ENCODE data around the gene WDR59. TPM values are rescaled to one million over a fixed set of nuclear protein-coding genes. Genes with fewer than 3 reads are reported as not detected.
A peak's percentile ranks its signal among the peaks of the same experiment; 100 is the strongest.

Gene WDR59
- polyA plus RNA-seq, 3 donors: 6.7 to 44.4 (median 7.8) TPM

- Histone ChIP-seq H3K79me2 (ENCODE audit: insufficient read depth, low read length) (peaks cover 50% of the 10 kb centered on the region), H2AFZ (ENCODE audit: insufficient read depth, low read depth, low read length, poor library complexity, severe bottlenecking) (peak overlapping the region; percentile 80), H3K27me3 (ENCODE audit: control insufficient read depth in 2 of 2, insufficient read depth in 2 of 2, low read length in 2 of 2) (peaks cover 0 to 8% of the 10 kb centered on the region in 2 donors), H3K4me3 (replicated peaks in 1 of 3; ENCODE audit: low read depth in 2 of 3, low read length in 3 of 3) (peak overlapping the region; percentile 67 to 91 (median 85)), H3K9me3 (replicated peaks in 1 of 2; ENCODE audit: control insufficient read depth in 1 of 2, insufficient read depth in 1 of 2, low read length in 2 of 2) (no peaks in the 10 kb centered on the region), H3K9ac (ENCODE audit: insufficient read depth, low read length, poor library complexity, severe bottlenecking) (peak overlapping the region; percentile 69), H3K4me2 (replicated peaks; ENCODE audit: extremely low read depth, low read length, poor library complexity, severe bottlenecking) (peak overlapping the region; percentile 98), H3K36me3 (replicated peaks in 1 of 2; ENCODE audit: control insufficient read depth in 1 of 2, insufficient read depth in 2 of 2, low read length in 2 of 2) (no peaks in the 10 kb centered on the region), H4K20me1 (ENCODE audit: insufficient read depth, low read length) (peaks cover 27% of the 10 kb centered on the region), H3K4me1 (ENCODE audit: control insufficient read depth in 1 of 2, insufficient read depth in 2 of 2, low read length in 2 of 2) (peaks cover 25 to 44% of the 10 kb centered on the region in 2 donors), H3K27ac (ENCODE audit: low read depth in 1 of 2, low read length in 2 of 2) (no peak overlapping the region)
- under 1% methylated on average over 36 of the region's 44 CpGs for WGBS (ENCODE audit: insufficient coverage)
- Mint-ChIP-seq H3K36me3 (peaks cover 13 to 15% of the 10 kb centered on the region in 2 donors), H3K27ac (peak overlapping the region in 5 of 7 donors; percentile 6 to 76 (median 73)), H3K27me3 (ENCODE audit: low read depth in 3 of 3) (peaks cover 11 to 19% (median 14%) of the 10 kb centered on the region in 3 donors), H3K4me1 (peaks cover 35% of the 10 kb centered on the region), H3K4me3 (peak overlapping the region; percentile 88 to 91), H3K9me3 (peaks cover 0 to 2% (median 0%) of the 10 kb centered on the region in 7 donors)
- intact Hi-C loops (cut with micrococcal nuclease): loop anchor here (2.0 to 5.0 kb wide), 2 partner anchors 112 to 113 kb away; no protein-coding TSS in a partner anchor
- no peak for TF ChIP-seq CTCF (IDR thresholded peaks at IDR 0.05)
- DNase-seq: no peak
These were observed 14.3 kb upstream of the WDR59 start for GRCh38 chr16:74999219-74999608.

GRCh38 chr16:74998481-74999218, 13.7 kb upstream of the WDR59 start, which contains the start of gene ZNRF1:
TSS of gene ZNRF1 (plus strand) at chr16:74999024. CDS start at chr16:74999672, 648 bp downstream.
- Histone ChIP-seq H3K4me3 (replicated peaks in 1 of 3; ENCODE audit: low read depth in 2 of 3, low read length in 3 of 3) (peak within 1 kb of the TSS; percentile 67 to 91 (median 87)), H3K9ac (ENCODE audit: insufficient read depth, low read length, poor library complexity, severe bottlenecking) (peak within 1 kb of the TSS; percentile 77), H3K4me1 (ENCODE audit: control insufficient read depth in 1 of 2, insufficient read depth in 2 of 2, low read length in 2 of 2) (peaks cover 25 to 44% of the 10 kb centered on the region in 2 donors), H3K27ac (ENCODE audit: low read depth in 1 of 2, low read length in 2 of 2) (peak within 1 kb of the TSS in 1 of 2 donors; percentile 89), H3K9me3 (replicated peaks in 1 of 2; ENCODE audit: control insufficient read depth in 1 of 2, insufficient read depth in 1 of 2, low read length in 2 of 2) (no peaks in the 10 kb centered on the region), H3K36me3 (replicated peaks in 1 of 2; ENCODE audit: control insufficient read depth in 1 of 2, insufficient read depth in 2 of 2, low read length in 2 of 2) (no peaks in the 10 kb centered on the region), H4K20me1 (ENCODE audit: insufficient read depth, low read length) (peaks cover 27% of the 10 kb centered on the region), H3K79me2 (ENCODE audit: insufficient read depth, low read length) (peaks cover 45% of the 10 kb centered on the region), H2AFZ (ENCODE audit: insufficient read depth, low read depth, low read length, poor library complexity, severe bottlenecking) (peak within 1 kb of the TSS; percentile 85), H3K27me3 (ENCODE audit: control insufficient read depth in 2 of 2, insufficient read depth in 2 of 2, low read length in 2 of 2) (peaks cover 0 to 8% of the 10 kb centered on the region in 2 donors), H3K4me2 (replicated peaks; ENCODE audit: extremely low read depth, low read length, poor library complexity, severe bottlenecking) (peak within 1 kb of the TSS; percentile 98)
- intact Hi-C loops (cut with micrococcal nuclease): loop anchor here (2.0 to 5.0 kb wide), 2 partner anchors 112 to 114 kb away; no protein-coding TSS in a partner anchor
- peak; percentile 69 to 76 (median 75) for DNase-seq
- Mint-ChIP-seq H3K27me3 (ENCODE audit: low read depth in 3 of 3) (peaks cover 11 to 19% (median 16%) of the 10 kb centered on the region in 3 donors), H3K4me1 (peaks cover 35% of the 10 kb centered on the region), H3K36me3 (peaks cover 11 to 13% of the 10 kb centered on the region in 2 donors), H3K27ac (peak within 1 kb of the TSS; percentile 54 to 94 (median 89)), H3K4me3 (peak within 1 kb of the TSS; percentile 88 to 98), H3K9me3 (peaks cover 0 to 2% (median 0%) of the 10 kb centered on the region in 7 donors)
- WGBS (ENCODE audit: insufficient coverage): 0% methylated on average over 61 of the region's 73 CpGs
- TF ChIP-seq CTCF (IDR thresholded peaks at IDR 0.05): peak; percentile 86
